RWPE2 (cell line): ENCODE measurements around the gene KREMEN1.

Experiments
- ATAC-seq: fragments of 200-7000 bp; cut with Tn5 transposase; 3 replicates; pipeline ENCODE4 v1.9.1; 2021; ENCODE audit warnings: low read depth
- DNase-seq: peaks from one replicate; pipeline ENCODE4 v3.0.0-alpha.2; 2020; ENCODE audit warnings: low spot score
- H3K27ac ChIP-seq: fragments of 450-650 bp; 2 replicates; pipeline ENCODE4 v1.5.1; 2017; ENCODE audit warnings: mild to moderate bottlenecking; ENCODE audit not compliant: poor library complexity, severe bottlenecking
- H3K27me3 ChIP-seq: fragments of 250-450 bp; sonication (Bioruptor Pico); 2 replicates; pipeline ENCODE4 v1.5.1; 2021; ENCODE audit warnings: mild to moderate bottlenecking, moderate library complexity; ENCODE audit not compliant: insufficient read depth, poor library complexity, severe bottlenecking
- H3K36me3 ChIP-seq: fragments of 250-450 bp; sonication (Bioruptor Pico); 2 replicates; pipeline ENCODE4 v1.5.1; 2020; ENCODE audit warnings: low read depth, mild to moderate bottlenecking, moderate library complexity
- H3K4me1 ChIP-seq: fragments of 250-450 bp; sonication (Bioruptor Pico); 2 replicates; pipeline ENCODE4 v1.5.1; 2021; ENCODE audit warnings: mild to moderate bottlenecking, moderate library complexity; ENCODE audit not compliant: insufficient read depth, poor library complexity, severe bottlenecking
- H3K4me3 ChIP-seq: fragments of 250-450 bp; sonication (Bioruptor Pico); 2 replicates; pipeline ENCODE4 v1.5.1; 2021; ENCODE audit warnings: mild to moderate bottlenecking, moderate library complexity; ENCODE audit not compliant: severe bottlenecking
- H3K9me3 ChIP-seq: fragments of 250-450 bp; sonication (Bioruptor Pico); 2 replicates; pipeline ENCODE4 v1.5.1; 2021; ENCODE audit warnings: mild to moderate bottlenecking, moderate library complexity; ENCODE audit not compliant: severe bottlenecking
- CTCF ChIP-seq: fragments of 450-650 bp; IDR thresholded peaks from one replicate; pipeline ENCODE4 v1.5.1; 2017; ENCODE audit warnings: mild to moderate bottlenecking, moderate library complexity; ENCODE audit not compliant: poor library complexity, severe bottlenecking

KREMEN1 gene

GRCh38 chr22:29121124-29121523, 48.3 kb downstream of the KREMEN1 start:
- no peaks in the 10 kb centered on the region for H3K27me3 ChIP-seq
- H3K4me1 ChIP-seq, result no peaks in the 10 kb centered on the region
- no peak for TF ChIP-seq CTCF

GRCh38 chr22:29122041-29122440, 49.2 kb downstream of the KREMEN1 start:
- no peaks in the 10 kb centered on the region for H3K9me3 ChIP-seq
- TF ChIP-seq CTCF, result no peak
- no peak for DNase-seq
- no peak overlapping the region for H3K27ac ChIP-seq
- H3K27me3 ChIP-seq, result no peaks in the 10 kb centered on the region
- no peak overlapping the region for H3K4me3 ChIP-seq
- no peaks in the 10 kb centered on the region for H3K36me3 ChIP-seq
- ATAC-seq, result no peak
- no peaks in the 10 kb centered on the region for H3K4me1 ChIP-seq

More at GRCh38 chr22:29121124-29121523, 48.3 kb downstream of the KREMEN1 start:
- no peak overlapping the region for H3K4me3 ChIP-seq
- ATAC-seq, result no peak
- DNase-seq, result no peak
- H3K36me3 ChIP-seq, result no peaks in the 10 kb centered on the region
- no peaks in the 10 kb centered on the region for H3K9me3 ChIP-seq
- H3K27ac ChIP-seq, result no peak overlapping the region

DNA sequence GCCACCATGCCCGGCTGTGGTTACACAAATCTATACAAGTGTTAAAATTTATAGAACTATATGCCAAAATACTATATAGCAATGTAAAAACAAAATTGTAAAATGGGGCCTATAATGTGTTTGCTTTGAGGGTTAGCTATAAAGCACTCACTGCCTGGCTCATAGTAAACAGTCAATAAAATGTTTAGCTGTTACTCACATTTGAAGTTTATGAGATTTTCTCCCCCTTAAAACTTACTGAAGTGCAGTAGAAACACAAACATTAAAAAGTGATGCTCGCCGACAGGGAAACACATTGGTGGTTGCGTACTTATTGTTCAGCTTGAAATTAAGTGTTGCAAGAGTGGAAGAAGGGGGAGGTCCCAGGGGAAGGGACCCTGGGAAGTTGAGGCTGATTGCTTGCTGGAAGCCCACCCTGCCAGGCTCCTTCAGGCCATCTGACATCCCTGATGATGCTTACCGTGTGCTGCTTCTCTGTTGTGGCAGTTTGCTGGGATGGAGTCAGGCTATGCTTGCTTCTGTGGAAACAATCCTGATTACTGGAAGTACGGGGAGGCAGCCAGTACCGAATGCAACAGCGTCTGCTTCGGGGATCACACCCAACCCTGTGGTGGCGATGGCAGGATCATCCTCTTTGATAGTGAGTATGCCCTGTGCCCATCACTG, 52.1 kb downstream of the KREMEN1 start:
- no peak overlapping the region for H3K4me3 ChIP-seq
- H3K27ac ChIP-seq, result no peak overlapping the region
- no peaks in the 10 kb centered on the region for H3K4me1 ChIP-seq
- no peaks in the 10 kb centered on the region for H3K36me3 ChIP-seq
- no peak for TF ChIP-seq CTCF
- DNase-seq (no peak), ATAC-seq (no peak)
- no peaks in the 10 kb centered on the region for H3K9me3 ChIP-seq
- H3K27me3 ChIP-seq, result no peaks in the 10 kb centered on the region

GRCh38 chr22:29125443-29125778, 52.6 kb downstream of the KREMEN1 start:
- H3K36me3 ChIP-seq, result no peaks in the 10 kb centered on the region
- DNase-seq, result no peak
- no peaks in the 10 kb centered on the region for H3K27me3 ChIP-seq
- H3K27ac ChIP-seq, result no peak overlapping the region
- H3K4me1 ChIP-seq, result no peaks in the 10 kb centered on the region
- H3K4me3 ChIP-seq, result no peak overlapping the region
- ATAC-seq, result no peak
- no peak for TF ChIP-seq CTCF
- no peaks in the 10 kb centered on the region for H3K9me3 ChIP-seq

DNA sequence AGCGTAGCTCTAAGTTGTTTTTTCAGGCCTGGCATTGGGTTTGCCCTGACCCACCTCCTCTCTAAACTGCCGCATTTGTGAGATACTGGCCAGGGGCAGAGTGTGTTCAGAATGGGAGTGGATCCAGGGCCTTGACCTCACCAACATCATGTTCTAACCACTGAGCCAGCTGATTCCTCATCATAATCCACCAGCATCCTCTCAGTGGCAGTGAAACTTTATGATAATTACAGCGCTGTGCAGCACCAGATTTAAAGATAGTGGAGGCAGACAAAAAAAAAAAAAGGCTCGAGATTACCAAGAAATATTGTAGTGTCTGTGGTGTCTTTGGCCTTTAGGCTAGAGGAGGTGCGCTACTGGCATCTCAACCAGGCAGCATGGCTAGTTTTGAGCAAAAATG, 53.0 kb downstream of the KREMEN1 start:
- no peaks in the 10 kb centered on the region for H3K36me3 ChIP-seq
- DNase-seq, result no peak
- H3K9me3 ChIP-seq, result no peaks in the 10 kb centered on the region
- H3K27me3 ChIP-seq, result no peaks in the 10 kb centered on the region
- H3K4me1 ChIP-seq, result no peaks in the 10 kb centered on the region
- no peak for TF ChIP-seq CTCF
- H3K27ac ChIP-seq, result no peak overlapping the region
- no peak overlapping the region for H3K4me3 ChIP-seq
- ATAC-seq, result no peak
